SK-N-SH treated with all-trans-retinoic acid at 6 μM for 48 hours (cell line): ENCODE data around the gene DSCAM.

Source experiments
- ATAC-seq: fragments of 200-7000 bp; cut with Tn5 transposase; 3 replicates; pipeline ENCODE4 v1.9.1; 2020; ENCODE audit warnings: mild to moderate bottlenecking, moderate library complexity
- ARNTL ChIP-seq: fragments of 450-650 bp; formaldehyde crosslinking; IDR thresholded peaks from 2 replicates; pipeline ENCODE4 v1.5.0; 2020; ENCODE audit warnings: low read depth, mild to moderate bottlenecking, moderate library complexity, borderline replicate concordance
- BACH2 ChIP-seq: fragments of 250-450 bp; sonication (Bioruptor Pico); IDR thresholded peaks from 2 replicates; pipeline ENCODE4 v1.9.0; 2021; ENCODE audit warnings: mild to moderate bottlenecking, borderline replicate concordance
- CSDC2 ChIP-seq: fragments of 250-450 bp; sonication (Bioruptor Pico); IDR thresholded peaks from 2 replicates; pipeline ENCODE4 v1.5.0; 2020; ENCODE audit warnings: mild to moderate bottlenecking, moderate library complexity
- ESRRG ChIP-seq: fragments of 250-450 bp; sonication (Bioruptor Pico); IDR thresholded peaks from 2 replicates; pipeline ENCODE4 v1.6.1; 2021; ENCODE audit warnings: mild to moderate bottlenecking
- GLIS3 ChIP-seq: fragments of 250-450 bp; sonication (Bioruptor Pico); IDR thresholded peaks from 2 replicates; pipeline ENCODE4 v1.5.0; 2020; ENCODE audit warnings: mild to moderate bottlenecking, moderate library complexity
- ISL1 ChIP-seq: fragments of 250-450 bp; sonication (Bioruptor Pico); IDR thresholded peaks from 2 replicates; pipeline ENCODE4 v2.1.2; 2022; ENCODE audit warnings: mild to moderate bottlenecking, moderate library complexity
- OSR1 ChIP-seq: fragments of 250-450 bp; sonication (Bioruptor Pico); IDR thresholded peaks from 2 replicates; pipeline ENCODE4 v1.8.0; 2022; ENCODE audit warnings: moderate library complexity, mild to moderate bottlenecking, inconsistent platforms
- PPARA ChIP-seq: fragments of 250-450 bp; sonication (Bioruptor Pico); IDR thresholded peaks from 2 replicates; pipeline ENCODE4 v1.5.0; 2020; ENCODE audit warnings: mild to moderate bottlenecking, borderline replicate concordance
- RARB ChIP-seq: fragments of 250-450 bp; sonication (Bioruptor Pico); IDR thresholded peaks from 2 replicates; pipeline ENCODE4 v1.8.0; 2021; ENCODE audit warnings: mild to moderate bottlenecking, moderate library complexity
- TCF4 ChIP-seq: fragments of 250-450 bp; sonication (Bioruptor Pico); IDR thresholded peaks from 2 replicates; pipeline ENCODE4 v1.8.0; 2021; ENCODE audit warnings: mild to moderate bottlenecking, moderate library complexity, borderline replicate concordance
- TOX ChIP-seq: fragments of 250-450 bp; sonication (Bioruptor Pico); IDR thresholded peaks from 2 replicates; pipeline ENCODE4 v1.8.0; 2021; ENCODE audit warnings: mild to moderate bottlenecking, moderate library complexity, borderline replicate concordance
- ZC3H10 ChIP-seq: fragments of 250-450 bp; sonication (Bioruptor Pico); IDR thresholded peaks from 2 replicates; pipeline ENCODE4 v1.5.1; 2021; ENCODE audit warnings: mild to moderate bottlenecking, moderate library complexity
- ZFP3 ChIP-seq: fragments of 250-450 bp; sonication (Bioruptor Pico); IDR thresholded peaks from 2 replicates; pipeline ENCODE4 v1.5.0; 2020; ENCODE audit warnings: mild to moderate bottlenecking, moderate library complexity
- ZFP30 ChIP-seq: fragments of 450-650 bp; formaldehyde crosslinking; IDR thresholded peaks from 2 replicates; pipeline ENCODE4 v1.5.0; 2022; ENCODE audit warnings: mild to moderate bottlenecking, moderate library complexity
- ZNF565 ChIP-seq: fragments of 450-650 bp; formaldehyde crosslinking; conservative IDR thresholded peaks from 2 replicates; pipeline ENCODE4 v1.5.0; 2020; ENCODE audit warnings: low read depth, mild to moderate bottlenecking, moderate library complexity
- ZNF70 ChIP-seq: fragments of 450-650 bp; formaldehyde crosslinking; IDR thresholded peaks from 2 replicates; pipeline ENCODE4 v1.5.0; 2020; ENCODE audit warnings: mild to moderate bottlenecking, moderate library complexity
- ZNF8 ChIP-seq: fragments of 450-650 bp; formaldehyde crosslinking; IDR thresholded peaks from 2 replicates; pipeline ENCODE4 v1.5.0; 2020; ENCODE audit warnings: mild to moderate bottlenecking, moderate library complexity
- TF ChIP-seq, protein P1 (sequence below): fragments of 250-450 bp; sonication (Bioruptor Pico); IDR thresholded peaks from 2 replicates; pipeline ENCODE4 v1.5.0; 2020; ENCODE audit warnings: mild to moderate bottlenecking, moderate library complexity
- TF ChIP-seq, protein P2 (sequence below): fragments of 250-450 bp; sonication (Bioruptor Pico); IDR thresholded peaks from 2 replicates; pipeline ENCODE4 v1.8.0; 2020; ENCODE audit warnings: mild to moderate bottlenecking, moderate library complexity, borderline replicate concordance
- TF ChIP-seq, protein P3 (sequence below): fragments of 250-450 bp; sonication (Bioruptor Pico); IDR thresholded peaks from 2 replicates; pipeline ENCODE4 v1.8.0; 2021; ENCODE audit warnings: low read depth, mild to moderate bottlenecking, moderate library complexity, borderline replicate concordance
- TF ChIP-seq, protein P4 (sequence below): fragments of 250-450 bp; sonication (Bioruptor Pico); IDR thresholded peaks from 2 replicates; pipeline ENCODE4 v1.5.1; 2021; ENCODE audit warnings: mild to moderate bottlenecking, moderate library complexity
- TF ChIP-seq, protein P5 (sequence below): fragments of 250-450 bp; sonication (Bioruptor Pico); IDR thresholded peaks from 2 replicates; pipeline ENCODE4 v1.5.1; 2020; ENCODE audit warnings: low read depth, mild to moderate bottlenecking, moderate library complexity

DSCAM gene

DNA sequence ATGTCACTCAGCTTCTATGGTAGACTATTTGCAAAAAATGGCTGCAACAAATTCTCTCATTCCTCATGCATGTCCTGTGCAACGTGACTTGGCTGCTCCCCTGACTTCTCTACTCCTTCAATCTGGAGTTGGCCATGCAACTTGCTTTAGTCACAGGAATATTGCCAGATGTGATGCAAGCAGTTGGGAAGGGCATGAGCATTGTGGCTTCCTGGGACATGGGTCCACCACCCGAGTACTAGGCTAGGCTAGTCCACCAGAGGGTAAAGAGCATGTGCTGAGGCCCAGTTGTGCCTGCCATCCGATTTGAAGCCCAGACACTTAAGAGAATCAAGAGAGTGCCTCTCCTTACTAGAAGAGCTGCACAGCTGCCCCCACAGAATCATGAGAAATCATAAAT lies 89.6 kb downstream of the DSCAM start:
- ATAC-seq = no peak
- no peak for TF ChIP-seq TCF4 (CRISPR knock-in tag)
- no peak for TF ChIP-seq CSDC2
- no peak for TF ChIP-seq ZFP30
- TF ChIP-seq ZNF8 = no peak
- TF ChIP-seq, protein P1, sequence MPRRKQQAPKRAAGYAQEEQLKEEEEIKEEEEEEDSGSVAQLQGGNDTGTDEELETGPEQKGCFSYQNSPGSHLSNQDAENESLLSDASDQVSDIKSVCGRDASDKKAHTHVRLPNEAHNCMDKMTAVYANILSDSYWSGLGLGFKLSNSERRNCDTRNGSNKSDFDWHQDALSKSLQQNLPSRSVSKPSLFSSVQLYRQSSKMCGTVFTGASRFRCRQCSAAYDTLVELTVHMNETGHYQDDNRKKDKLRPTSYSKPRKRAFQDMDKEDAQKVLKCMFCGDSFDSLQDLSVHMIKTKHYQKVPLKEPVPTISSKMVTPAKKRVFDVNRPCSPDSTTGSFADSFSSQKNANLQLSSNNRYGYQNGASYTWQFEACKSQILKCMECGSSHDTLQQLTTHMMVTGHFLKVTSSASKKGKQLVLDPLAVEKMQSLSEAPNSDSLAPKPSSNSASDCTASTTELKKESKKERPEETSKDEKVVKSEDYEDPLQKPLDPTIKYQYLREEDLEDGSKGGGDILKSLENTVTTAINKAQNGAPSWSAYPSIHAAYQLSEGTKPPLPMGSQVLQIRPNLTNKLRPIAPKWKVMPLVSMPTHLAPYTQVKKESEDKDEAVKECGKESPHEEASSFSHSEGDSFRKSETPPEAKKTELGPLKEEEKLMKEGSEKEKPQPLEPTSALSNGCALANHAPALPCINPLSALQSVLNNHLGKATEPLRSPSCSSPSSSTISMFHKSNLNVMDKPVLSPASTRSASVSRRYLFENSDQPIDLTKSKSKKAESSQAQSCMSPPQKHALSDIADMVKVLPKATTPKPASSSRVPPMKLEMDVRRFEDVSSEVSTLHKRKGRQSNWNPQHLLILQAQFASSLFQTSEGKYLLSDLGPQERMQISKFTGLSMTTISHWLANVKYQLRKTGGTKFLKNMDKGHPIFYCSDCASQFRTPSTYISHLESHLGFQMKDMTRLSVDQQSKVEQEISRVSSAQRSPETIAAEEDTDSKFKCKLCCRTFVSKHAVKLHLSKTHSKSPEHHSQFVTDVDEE (CRISPR knock-in tag) = no peak
- no peak for TF ChIP-seq PPARA (CRISPR knock-in tag)
- TF ChIP-seq RARB (CRISPR knock-in tag) = no peak
- no peak for TF ChIP-seq ARNTL (CRISPR knock-in tag)
- TF ChIP-seq ZFP3 (CRISPR knock-in tag) = no peak
- TF ChIP-seq BACH2 (CRISPR knock-in tag) = no peak
- TF ChIP-seq OSR1 (CRISPR knock-in tag) = no peak
- TF ChIP-seq TOX (CRISPR knock-in tag) = no peak
- no peak for TF ChIP-seq ESRRG (CRISPR knock-in tag)
- TF ChIP-seq ZNF565 = no peak
- TF ChIP-seq, protein P2, sequence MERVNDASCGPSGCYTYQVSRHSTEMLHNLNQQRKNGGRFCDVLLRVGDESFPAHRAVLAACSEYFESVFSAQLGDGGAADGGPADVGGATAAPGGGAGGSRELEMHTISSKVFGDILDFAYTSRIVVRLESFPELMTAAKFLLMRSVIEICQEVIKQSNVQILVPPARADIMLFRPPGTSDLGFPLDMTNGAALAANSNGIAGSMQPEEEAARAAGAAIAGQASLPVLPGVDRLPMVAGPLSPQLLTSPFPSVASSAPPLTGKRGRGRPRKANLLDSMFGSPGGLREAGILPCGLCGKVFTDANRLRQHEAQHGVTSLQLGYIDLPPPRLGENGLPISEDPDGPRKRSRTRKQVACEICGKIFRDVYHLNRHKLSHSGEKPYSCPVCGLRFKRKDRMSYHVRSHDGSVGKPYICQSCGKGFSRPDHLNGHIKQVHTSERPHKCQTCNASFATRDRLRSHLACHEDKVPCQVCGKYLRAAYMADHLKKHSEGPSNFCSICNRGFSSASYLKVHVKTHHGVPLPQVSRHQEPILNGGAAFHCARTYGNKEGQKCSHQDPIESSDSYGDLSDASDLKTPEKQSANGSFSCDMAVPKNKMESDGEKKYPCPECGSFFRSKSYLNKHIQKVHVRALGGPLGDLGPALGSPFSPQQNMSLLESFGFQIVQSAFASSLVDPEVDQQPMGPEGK (CRISPR knock-in tag) = no peak
- no peak for TF ChIP-seq ISL1
- no peak for TF ChIP-seq ZNF70 (CRISPR knock-in tag)
- TF ChIP-seq, protein P3, sequence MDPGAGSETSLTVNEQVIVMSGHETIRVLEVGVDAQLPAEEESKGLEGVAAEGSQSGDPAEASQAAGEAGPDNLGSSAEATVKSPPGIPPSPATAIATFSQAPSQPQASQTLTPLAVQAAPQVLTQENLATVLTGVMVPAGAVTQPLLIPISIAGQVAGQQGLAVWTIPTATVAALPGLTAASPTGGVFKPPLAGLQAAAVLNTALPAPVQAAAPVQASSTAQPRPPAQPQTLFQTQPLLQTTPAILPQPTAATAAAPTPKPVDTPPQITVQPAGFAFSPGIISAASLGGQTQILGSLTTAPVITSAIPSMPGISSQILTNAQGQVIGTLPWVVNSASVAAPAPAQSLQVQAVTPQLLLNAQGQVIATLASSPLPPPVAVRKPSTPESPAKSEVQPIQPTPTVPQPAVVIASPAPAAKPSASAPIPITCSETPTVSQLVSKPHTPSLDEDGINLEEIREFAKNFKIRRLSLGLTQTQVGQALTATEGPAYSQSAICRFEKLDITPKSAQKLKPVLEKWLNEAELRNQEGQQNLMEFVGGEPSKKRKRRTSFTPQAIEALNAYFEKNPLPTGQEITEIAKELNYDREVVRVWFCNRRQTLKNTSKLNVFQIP (CRISPR knock-in tag) = no peak

DNA sequence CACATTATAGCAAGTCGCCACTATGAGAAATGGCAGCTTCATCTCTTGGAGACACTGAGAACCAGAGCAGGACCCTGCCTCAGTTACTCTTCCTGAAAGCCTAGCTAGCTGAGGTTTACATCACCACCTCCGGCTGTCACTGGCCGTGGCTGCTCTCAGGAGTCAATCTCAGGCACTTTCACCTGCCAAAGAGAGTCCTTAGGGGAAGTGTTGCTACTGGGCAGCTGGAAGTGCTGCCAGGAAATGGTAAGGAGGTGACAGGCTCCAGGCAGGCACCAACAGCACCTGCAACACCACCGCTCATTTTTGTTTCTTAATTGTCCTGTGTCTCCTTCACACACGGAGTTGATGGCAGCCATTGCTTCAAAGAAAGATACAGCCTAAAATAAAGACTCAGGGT lies 92.5 kb downstream of the DSCAM start:
- TF ChIP-seq, protein P4, sequence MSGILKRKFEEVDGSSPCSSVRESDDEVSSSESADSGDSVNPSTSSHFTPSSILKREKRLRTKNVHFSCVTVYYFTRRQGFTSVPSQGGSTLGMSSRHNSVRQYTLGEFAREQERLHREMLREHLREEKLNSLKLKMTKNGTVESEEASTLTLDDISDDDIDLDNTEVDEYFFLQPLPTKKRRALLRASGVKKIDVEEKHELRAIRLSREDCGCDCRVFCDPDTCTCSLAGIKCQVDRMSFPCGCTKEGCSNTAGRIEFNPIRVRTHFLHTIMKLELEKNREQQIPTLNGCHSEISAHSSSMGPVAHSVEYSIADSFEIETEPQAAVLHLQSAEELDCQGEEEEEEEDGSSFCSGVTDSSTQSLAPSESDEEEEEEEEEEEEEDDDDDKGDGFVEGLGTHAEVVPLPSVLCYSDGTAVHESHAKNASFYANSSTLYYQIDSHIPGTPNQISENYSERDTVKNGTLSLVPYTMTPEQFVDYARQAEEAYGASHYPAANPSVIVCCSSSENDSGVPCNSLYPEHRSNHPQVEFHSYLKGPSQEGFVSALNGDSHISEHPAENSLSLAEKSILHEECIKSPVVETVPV (CRISPR knock-in tag) = no peak
- TF ChIP-seq, protein P1 (CRISPR knock-in tag) = no peak
- no peak for ATAC-seq

DNA sequence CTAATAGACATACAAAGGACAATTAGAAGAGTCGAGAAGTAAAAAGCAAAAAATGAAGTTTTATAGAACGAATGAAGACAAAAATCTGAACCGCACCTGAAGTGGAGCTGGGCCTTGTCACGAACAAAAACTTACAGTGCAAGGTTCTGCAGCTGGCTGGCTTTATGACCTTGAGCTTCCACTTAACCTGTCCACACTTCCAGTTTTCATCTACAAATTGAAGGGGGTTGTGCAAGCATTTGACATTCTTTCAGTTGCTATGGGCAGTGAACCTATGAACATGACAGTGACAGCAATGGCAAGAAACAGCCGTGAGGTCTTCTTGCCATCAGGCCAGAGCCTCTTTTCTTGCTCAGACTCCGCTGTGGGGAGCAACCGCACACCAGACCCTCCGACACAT lies 93.2 kb downstream of the DSCAM start:
- ATAC-seq = no peak
- TF ChIP-seq OSR1 (CRISPR knock-in tag) (no peak), TCF4 (CRISPR knock-in tag) (no peak), CSDC2 (no peak), ZNF8 (no peak), ARNTL (CRISPR knock-in tag) (no peak), ZC3H10 (no peak), PPARA (CRISPR knock-in tag) (no peak), ISL1 (no peak), ZFP3 (CRISPR knock-in tag) (no peak), TOX (CRISPR knock-in tag) (no peak), GLIS3 (CRISPR knock-in tag) (no peak), BACH2 (CRISPR knock-in tag) (no peak)
- TF ChIP-seq, protein P2 (CRISPR knock-in tag) = no peak
- TF ChIP-seq, protein P3 (CRISPR knock-in tag) = no peak
- TF ChIP-seq, protein P5, sequence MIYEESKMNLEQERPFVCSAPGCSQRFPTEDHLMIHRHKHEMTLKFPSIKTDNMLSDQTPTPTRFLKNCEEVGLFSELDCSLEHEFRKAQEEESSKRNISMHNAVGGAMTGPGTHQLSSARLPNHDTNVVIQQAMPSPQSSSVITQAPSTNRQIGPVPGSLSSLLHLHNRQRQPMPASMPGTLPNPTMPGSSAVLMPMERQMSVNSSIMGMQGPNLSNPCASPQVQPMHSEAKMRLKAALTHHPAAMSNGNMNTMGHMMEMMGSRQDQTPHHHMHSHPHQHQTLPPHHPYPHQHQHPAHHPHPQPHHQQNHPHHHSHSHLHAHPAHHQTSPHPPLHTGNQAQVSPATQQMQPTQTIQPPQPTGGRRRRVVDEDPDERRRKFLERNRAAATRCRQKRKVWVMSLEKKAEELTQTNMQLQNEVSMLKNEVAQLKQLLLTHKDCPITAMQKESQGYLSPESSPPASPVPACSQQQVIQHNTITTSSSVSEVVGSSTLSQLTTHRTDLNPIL (CRISPR knock-in tag) = no peak
